Spleen (tissue), 7 donors: Measurements from ENCODE around the gene SSNA1.

Experiments
- CTCF ChIP-seq, 11 experiments: fragments of 200-600 bp in 7 of 11; fragments of 450-650 bp in 4 of 11; sonication (generic) in 4 of 11; IDR thresholded peaks in 8 of 11; conservative IDR thresholded peaks in 3 of 11; 1 replicate in 7 of 11; 2 replicates in 4 of 11; pipeline versions ENCODE4 v1.4.0 to v1.8.0; 2016 to 2021; ENCODE audit warnings: antibody characterized with exemption in 11 of 11, inconsistent platforms in 4 of 11, mild to moderate bottlenecking in 1 of 11
- POLR2A ChIP-seq, 3 donors: fragments of 450-650 bp; IDR thresholded peaks; one replicate each; pipeline ENCODE4 v1.5.1; 2017; ENCODE audit warnings: antibody characterized with exemption in 3 of 3, mild to moderate bottlenecking in 1 of 3
- POLR2AphosphoS5 ChIP-seq, 3 donors: sonication (generic); formaldehyde crosslinking; IDR thresholded peaks; one replicate each; pipeline ENCODE4 v1.5.1; 2017; ENCODE audit warnings: antibody characterized with exemption in 3 of 3
- donor health status: DM: no; HTN: no; CAD: no; lungs with moderate emphysema.
- donor health status: DM: no; HTN: no; CAD: no.
- donor health status: DM: no; HTN: no; CAD: no.

DNA sequence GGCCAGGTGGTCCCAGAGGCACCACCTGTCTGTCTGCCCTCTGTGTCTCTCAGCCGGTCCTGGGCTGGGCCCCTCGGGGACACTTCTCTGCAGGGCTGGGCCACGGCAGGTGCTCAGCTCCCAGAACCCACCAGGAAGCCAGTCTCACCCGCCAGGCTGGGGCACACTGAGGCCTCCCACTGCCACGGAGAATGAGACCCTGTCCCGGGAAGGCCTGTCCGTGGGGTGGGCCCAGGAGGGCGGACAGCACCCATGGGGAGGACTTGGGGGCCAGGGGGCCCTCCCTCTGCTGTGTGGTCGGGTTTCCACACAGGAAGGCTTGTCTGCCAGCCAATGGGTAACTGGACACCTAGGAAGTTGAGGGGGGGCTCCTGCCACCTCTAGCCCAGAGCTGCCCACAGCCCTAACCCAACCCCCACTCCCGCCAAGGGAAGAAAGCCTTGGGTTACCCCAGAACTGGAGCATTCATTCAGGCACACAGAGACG is 48.5 kb downstream of the SSNA1 start:
- TF ChIP-seq POLR2A (IDR thresholded peaks at IDR 0.05) (no peak), CTCF (IDR thresholded peaks at IDR 0.05 in 8 of 11, conservative IDR thresholded peaks at IDR 0.05 in 3 of 11) (no peak), POLR2AphosphoS5 (IDR thresholded peaks at IDR 0.05) (no peak)
